Endothelial cell of umbilical vein (primary cell): Measurements from ENCODE around the gene SNUPN. TPM values are rescaled to one million over a fixed set of nuclear protein-coding genes. Genes with fewer than 3 reads are reported as not detected.

ENCODE experiments used
- BruUV-seq: library from RNA; stranded (reverse); fragments of 400-500 nt; replicated peaks from 2 replicates; lab custom pipeline; 2021; lab: Mats Ljungman, UMichigan
- CTCF ChIA-PET: fragments of 300-600, 350-600 bp; sonication (Branson Sonifier 250); formaldehyde crosslinking; loops from one replicate; lab custom pipeline; 2021; ENCODE audit warnings: antibody characterized with exemption, inconsistent platforms; lab: Charles Lee
- POLR2A ChIA-PET: fragments of 300-600, 350-600 bp; sonication (Branson Sonifier 250); formaldehyde crosslinking; loops from one replicate; lab custom pipeline; 2021; ENCODE audit warnings: antibody characterized with exemption, inconsistent platforms; lab: Charles Lee
- DNase-seq: peaks from one replicate; pipeline ENCODE4 v3.0.0-alpha.2; 2011; ENCODE audit warnings: low read depth, low spot score
- FAIRE-seq: peaks from 2 replicates; lab custom pipeline; 2011; peaks lifted over from hg19 to GRCh38; lab: Jason Lieb, UNC
- H2AFZ ChIP-seq: 2 replicates; pipeline ENCODE4 v1.6.0; 2012; ENCODE audit warnings: low read depth, low read length, control low read depth, inconsistent platforms
- H3K27ac ChIP-seq: 2 replicates; pipeline ENCODE4 v1.5.1; 2011; ENCODE audit warnings: low read depth, mild to moderate bottlenecking, control low read depth, low read length, moderate library complexity; ENCODE audit not compliant: insufficient read depth
- H3K27me3 ChIP-seq, 2 experiments: 2 replicates each; pipeline versions ENCODE4 v1.6.0 to v1.6.1; 2011; ENCODE audit warnings: low read length in 2 of 2, mixed read lengths in 1 of 2; ENCODE audit not compliant: control insufficient read depth in 2 of 2, insufficient read depth in 2 of 2
- H3K36me3 ChIP-seq, 2 experiments: 2 replicates in 1 of 2; 3 replicates in 1 of 2; pipeline ENCODE4 v1.5.1; 2011; ENCODE audit warnings: low read length in 2 of 2, mild to moderate bottlenecking in 1 of 2, moderate library complexity in 1 of 2; ENCODE audit not compliant: control insufficient read depth in 2 of 2, insufficient read depth in 2 of 2; ENCODE audit errors: extremely low read depth in 1 of 2
- H3K4me1 ChIP-seq: 3 replicates; pipeline ENCODE4 v1.5.1; 2011; ENCODE audit warnings: mild to moderate bottlenecking, low read length; ENCODE audit not compliant: control insufficient read depth, insufficient read depth; ENCODE audit errors: extremely low read depth
- H3K4me2 ChIP-seq: 2 replicates; pipeline ENCODE4 v1.6.1; 2011; ENCODE audit warnings: low read length, control low read depth, mixed read lengths; ENCODE audit not compliant: insufficient read depth
- H3K4me3 ChIP-seq, 3 experiments: fragments of 200-600 bp in 1 of 3; sonication (generic), shearing (Covaris generic) in 1 of 3; replicated peaks in 1 of 3; 2 replicates each; pipeline ENCODE4 v1.5.1; 2011 to 2016; ENCODE audit warnings: control low read depth in 3 of 3, low read length in 3 of 3, mild to moderate bottlenecking in 2 of 3, inconsistent platforms in 1 of 3, low read depth in 1 of 3, moderate library complexity in 1 of 3; ENCODE audit not compliant: insufficient read depth in 1 of 3
- H3K79me2 ChIP-seq: 2 replicates; pipeline ENCODE4 v1.6.0; 2012; ENCODE audit warnings: low read length, inconsistent platforms; ENCODE audit not compliant: control insufficient read depth, insufficient read depth
- H3K9ac ChIP-seq: replicated peaks from 2 replicates; pipeline ENCODE3; 2011; ENCODE audit warnings: low read length, control low read depth; ENCODE audit not compliant: insufficient read depth; ENCODE audit errors: extremely low read depth
- H3K9me1 ChIP-seq: replicated peaks from 3 replicates; pipeline ENCODE4 v1.6.0; 2011; ENCODE audit warnings: mild to moderate bottlenecking, low read length; ENCODE audit not compliant: control insufficient read depth, insufficient read depth; ENCODE audit errors: extremely low read depth
- H3K9me3 ChIP-seq: replicated peaks from 2 replicates; pipeline ENCODE4 v1.5.1; 2012; ENCODE audit warnings: low read length, inconsistent platforms; ENCODE audit not compliant: control insufficient read depth, insufficient read depth
- H4K20me1 ChIP-seq: replicated peaks from 2 replicates; pipeline ENCODE3; 2011; ENCODE audit warnings: mild to moderate bottlenecking, low read length; ENCODE audit not compliant: control insufficient read depth, insufficient read depth; ENCODE audit errors: extremely low read depth
- CTCF ChIP-seq, 2 donors: IDR thresholded peaks; 1 replicate in 1 of 2; 2 replicates in 1 of 2; pipeline ENCODE4 v1.5.1; 2011; ENCODE audit warnings: low read length in 2 of 2, mild to moderate bottlenecking in 2 of 2, moderate library complexity in 2 of 2, control low read depth in 1 of 2, inconsistent platforms in 1 of 2, low read depth in 1 of 2; ENCODE audit not compliant: insufficient read depth in 1 of 2; ENCODE audit errors: extremely low read depth in 1 of 2
- EZH2 ChIP-seq: IDR thresholded peaks from 2 replicates; pipeline ENCODE4 v1.6.1; 2012; ENCODE audit warnings: borderline replicate concordance, low read depth, mild to moderate bottlenecking, moderate library complexity, low read length, inconsistent platforms; ENCODE audit not compliant: severe bottlenecking
- FOS ChIP-seq: IDR thresholded peaks from 2 replicates; pipeline ENCODE4 v1.6.1; 2011; ENCODE audit warnings: mild to moderate bottlenecking, low read length, moderate library complexity, borderline replicate concordance; ENCODE audit not compliant: insufficient read depth
- GATA2 ChIP-seq: IDR thresholded peaks from 2 replicates; pipeline ENCODE4 v1.7.0; 2011; ENCODE audit warnings: low read depth, mild to moderate bottlenecking, moderate library complexity, mixed read lengths, low read length; ENCODE audit not compliant: insufficient read length, insufficient read depth
- JUN ChIP-seq: IDR thresholded peaks from 2 replicates; pipeline ENCODE4 v1.6.1; 2011; ENCODE audit warnings: borderline replicate concordance, low read depth; ENCODE audit not compliant: insufficient read length, insufficient read depth
- MAX ChIP-seq: IDR thresholded peaks from 2 replicates; pipeline ENCODE4 v1.6.1; 2011; ENCODE audit not compliant: insufficient read depth, insufficient read length
- MYC ChIP-seq: IDR thresholded peaks from one replicate; pipeline ENCODE4 v1.6.1; 2011; ENCODE audit warnings: mild to moderate bottlenecking, low read depth, low read length
- POLR2A ChIP-seq: IDR thresholded peaks from 2 replicates; pipeline ENCODE4 v1.6.1; 2012; ENCODE audit warnings: low read depth, mild to moderate bottlenecking, control low read depth, low read length
- POLR2AphosphoS5 ChIP-seq: IDR thresholded peaks from 2 replicates; pipeline ENCODE4 v1.6.1; 2012; ENCODE audit warnings: low read depth, mild to moderate bottlenecking, control low read depth, low read length, moderate library complexity; ENCODE audit not compliant: insufficient read depth
- dilution Hi-C: fragments of 300-500 bp; cut with MboI; formaldehyde crosslinking; loops from one replicate; pipeline ENCODE4 v1.15.0; 2019; ENCODE audit warnings: low sequenced_read_pairs; ENCODE audit not compliant: extremely low pct_ligation_motif_present
- intact Hi-C: fragments of 100-400 bp; cut with micrococcal nuclease; formaldehyde crosslinking; loops from one replicate; pipeline ENCODE4 v1.10.0; 2022
- polyA plus RNA-seq, 4 experiments: library from polyadenylated mRNA; depleted of rRNA in 3 of 4; stranded (reverse) in 3 of 4; unstranded in 1 of 4; fragments of >200 nt; gene quantifications; 2 replicates each; pipeline versions ENCODE4 v1.2.1 to v1.2.3, GENCODE V29; 2011 to 2012; ENCODE audit warnings: missing spikeins in 1 of 4
- total RNA-seq: library from RNA; stranded (reverse); gene quantifications from 2 replicates; pipeline ENCODE4 v1.2.3, GENCODE V29; 2021

Gene SNUPN
- total and polyA plus RNA-seq, 2 donors (not counting 3 experiments of a cell fraction or from before 2014, with no cell fraction given), result 13.2 to 25.1 TPM

GRCh38 chr15:75653347-75653913 lies 27.9 kb upstream of the SNUPN start:
- peaks cover 0 to 8% of the 10 kb centered on the region in 2 experiments for H3K36me3 ChIP-seq
- peaks cover 3% of the 10 kb centered on the region for H3K79me2 ChIP-seq
- no peak overlapping the region for H3K4me3 ChIP-seq
- no peaks in the 10 kb centered on the region for H4K20me1 ChIP-seq
- no peak overlapping the region for H2AFZ ChIP-seq
- no peak overlapping the region for H3K4me2 ChIP-seq
- no peaks in the 10 kb centered on the region for H3K27me3 ChIP-seq
- FAIRE-seq (no peak), DNase-seq (no peak)
- no peak overlapping the region for H3K27ac ChIP-seq
- TF ChIP-seq GATA2, result no peak
- TF ChIP-seq EZH2, result no peak
- TF ChIP-seq POLR2A, result no peak
- no peak for TF ChIP-seq FOS
- no peak for TF ChIP-seq CTCF (IDR thresholded peaks at IDR 0.05; ENCODE audit: extremely low read depth in 1 of 2, insufficient read depth in 1 of 2, low read depth in 1 of 2, low read length in 2 of 2)
- no peak for TF ChIP-seq POLR2AphosphoS5
- no peak for TF ChIP-seq MAX
- TF ChIP-seq MYC, result no peak
- no peak for TF ChIP-seq JUN
- intact Hi-C loops, result no loop called here
- dilution Hi-C loops, result no loop called here
- H3K9ac ChIP-seq, result no peak overlapping the region
- ChIA-PET CTCF (interaction anchor here (0.7 to 0.9 kb wide), 2 partner anchors 19 to 285 kb away, joined by 3 read pairs; no protein-coding TSS in a partner anchor), POLR2A (no interaction called here)
- no TSS peak for BruUV-seq
- no peaks in the 10 kb centered on the region for H3K9me3 ChIP-seq
- H3K4me1 ChIP-seq, result peaks cover 21% of the 10 kb centered on the region
- H3K9me1 ChIP-seq, result no peaks in the 10 kb centered on the region
